ENCODE results near the gene CABLES2. TPM values are rescaled to one million over a fixed set of nuclear protein-coding genes. Genes with fewer than 3 reads are reported as not detected.

The CABLES2 gene
- total and polyA plus RNA-seq, 2 of the 4 experiments (the other 2 are of a cell fraction) = 1.4 to 5.1 TPM

DNA sequence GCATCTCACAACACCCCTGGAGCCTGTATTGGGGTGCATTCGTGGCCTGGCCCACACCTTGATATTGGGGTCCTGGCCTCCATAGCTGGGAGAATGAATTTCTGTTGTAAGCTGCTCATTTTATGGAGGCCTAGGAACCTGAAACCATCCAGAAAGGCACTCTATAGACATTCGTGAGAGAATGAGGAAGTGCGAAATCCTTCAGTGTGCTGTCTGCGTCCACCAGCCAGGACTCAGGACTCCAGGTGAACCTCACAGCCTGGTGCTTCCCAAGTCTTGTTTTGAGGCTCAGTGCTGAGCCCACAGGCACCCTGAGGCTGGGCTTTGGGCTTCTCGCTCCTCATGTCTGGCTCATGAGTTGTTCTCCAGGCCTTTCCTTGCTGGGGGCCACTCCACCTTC is 32.1 kb upstream of the CABLES2 start:
- WGBS, 2 experiments (ENCODE audit: extremely low coverage in 2 of 2, insufficient read length in 1 of 2) = 78% methylated on average over 4 of the region's 5 CpGs; no CpG with 5 or more reads in 1 of the 2 experiments
- Histone ChIP-seq H3K9me3 (ENCODE audit: control insufficient read depth, insufficient read depth, low read length) (peaks cover 9% of the 10 kb centered on the region), H3K4me3 (ENCODE audit: insufficient read depth, low read depth, low read length) (no peak overlapping the region), H3K56ac (ENCODE audit: extremely low read depth, insufficient read depth, low read length) (no peak overlapping the region), H3K18ac (ENCODE audit: low read depth, low read length) (no peak overlapping the region), H3K23ac (ENCODE audit: low read depth, low read length) (no peak overlapping the region), H3K4me1 (ENCODE audit: control insufficient read depth, insufficient read depth, low read length) (peaks cover 8% of the 10 kb centered on the region; the same call in 1 of the 2 replicates), H2AFZ (replicated peaks; ENCODE audit: low read length, poor library complexity) (peak overlapping the region; percentile 23), H3K27ac (ENCODE audit: insufficient read depth, low read length) (no peak overlapping the region), H2BK120ac (ENCODE audit: low read depth, low read length) (no peak overlapping the region), H2BK15ac (ENCODE audit: low read depth, low read length) (no peak overlapping the region), H4K91ac (ENCODE audit: insufficient read depth, low read depth, low read length) (no peak overlapping the region), H4K8ac (ENCODE audit: low read depth in 2 of 2, low read length in 2 of 2) (no peak overlapping the region), H3K36me3 (ENCODE audit: control insufficient read depth, insufficient read depth, low read length) (no peaks in the 10 kb centered on the region), H3K9me1 (ENCODE audit: insufficient read depth, low read length) (no peaks in the 10 kb centered on the region; the same call in 1 of the 2 replicates), H2AK5ac (ENCODE audit: low read depth, low read length) (no peak overlapping the region), H4K20me1 (ENCODE audit: insufficient read depth, low read length) (no peaks in the 10 kb centered on the region), H4K5ac (ENCODE audit: low read depth, low read length) (no peak overlapping the region), H3K79me1 (ENCODE audit: low read depth in 1 of 2, low read length in 2 of 2) (no peaks in the 10 kb centered on the region), H3K4ac (ENCODE audit: low read depth, low read length) (no peak overlapping the region), H2BK20ac (ENCODE audit: low read depth, low read length) (no peak overlapping the region), H3K4me2 (ENCODE audit: low read depth, low read length) (no peak overlapping the region), H2AK9ac (replicated peaks; ENCODE audit: low read depth, low read length, poor library complexity) (peak overlapping the region; percentile 28), H2BK5ac (ENCODE audit: low read depth, low read length, poor library complexity, severe bottlenecking) (no peak overlapping the region), H3K14ac (replicated peaks; ENCODE audit: low read depth, low read length) (no peak overlapping the region), H3K9ac (ENCODE audit: low read depth, low read length) (no peak overlapping the region), H3K27me3 (ENCODE audit: control insufficient read depth, insufficient read depth, low read length) (peaks cover 67% of the 10 kb centered on the region)
- dilution Hi-C loops (cut with HindIII; ENCODE audit: low sequenced_read_pairs, unreplicated experiment) = no loop called here
- in situ Hi-C loops (cut with MboI; ENCODE audit: low sequenced_read_pairs) = no loop called here
- DNase-seq = no peak
- ChIA-PET CTCF (no interaction called here), POLR2A (ENCODE audit: unreplicated experiment) (no interaction called here)
- intact Hi-C loops (cut with micrococcal nuclease) = no loop called here
- no TSS peak for BruUV-seq (replicated peaks)
- no peak for ATAC-seq (ENCODE audit: low read depth)
- TF ChIP-seq, protein P1, sequence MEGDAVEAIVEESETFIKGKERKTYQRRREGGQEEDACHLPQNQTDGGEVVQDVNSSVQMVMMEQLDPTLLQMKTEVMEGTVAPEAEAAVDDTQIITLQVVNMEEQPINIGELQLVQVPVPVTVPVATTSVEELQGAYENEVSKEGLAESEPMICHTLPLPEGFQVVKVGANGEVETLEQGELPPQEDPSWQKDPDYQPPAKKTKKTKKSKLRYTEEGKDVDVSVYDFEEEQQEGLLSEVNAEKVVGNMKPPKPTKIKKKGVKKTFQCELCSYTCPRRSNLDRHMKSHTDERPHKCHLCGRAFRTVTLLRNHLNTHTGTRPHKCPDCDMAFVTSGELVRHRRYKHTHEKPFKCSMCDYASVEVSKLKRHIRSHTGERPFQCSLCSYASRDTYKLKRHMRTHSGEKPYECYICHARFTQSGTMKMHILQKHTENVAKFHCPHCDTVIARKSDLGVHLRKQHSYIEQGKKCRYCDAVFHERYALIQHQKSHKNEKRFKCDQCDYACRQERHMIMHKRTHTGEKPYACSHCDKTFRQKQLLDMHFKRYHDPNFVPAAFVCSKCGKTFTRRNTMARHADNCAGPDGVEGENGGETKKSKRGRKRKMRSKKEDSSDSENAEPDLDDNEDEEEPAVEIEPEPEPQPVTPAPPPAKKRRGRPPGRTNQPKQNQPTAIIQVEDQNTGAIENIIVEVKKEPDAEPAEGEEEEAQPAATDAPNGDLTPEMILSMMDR (conservative IDR thresholded peaks at IDR 0.05; ENCODE audit: low read depth, low read length) = no peak
- no peak for TF ChIP-seq CHD1 (IDR thresholded peaks at IDR 0.05; ENCODE audit: low read depth, low read length)
- TF ChIP-seq FOS (IDR thresholded peaks at IDR 0.05; ENCODE audit: low read depth, low read length) = no peak
- no peak for TF ChIP-seq RFX5 (IDR thresholded peaks at IDR 0.05; ENCODE audit: low read depth, low read length)
- no peak for TF ChIP-seq MAFK (IDR thresholded peaks at IDR 0.05; ENCODE audit: low read depth, low read length)
- TF ChIP-seq, protein P2, sequence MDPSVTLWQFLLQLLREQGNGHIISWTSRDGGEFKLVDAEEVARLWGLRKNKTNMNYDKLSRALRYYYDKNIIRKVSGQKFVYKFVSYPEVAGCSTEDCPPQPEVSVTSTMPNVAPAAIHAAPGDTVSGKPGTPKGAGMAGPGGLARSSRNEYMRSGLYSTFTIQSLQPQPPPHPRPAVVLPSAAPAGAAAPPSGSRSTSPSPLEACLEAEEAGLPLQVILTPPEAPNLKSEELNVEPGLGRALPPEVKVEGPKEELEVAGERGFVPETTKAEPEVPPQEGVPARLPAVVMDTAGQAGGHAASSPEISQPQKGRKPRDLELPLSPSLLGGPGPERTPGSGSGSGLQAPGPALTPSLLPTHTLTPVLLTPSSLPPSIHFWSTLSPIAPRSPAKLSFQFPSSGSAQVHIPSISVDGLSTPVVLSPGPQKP (IDR thresholded peaks at IDR 0.05; ENCODE audit: borderline replicate concordance, low read depth, low read length) = no peak
- no peak for TF ChIP-seq POLR2A (IDR thresholded peaks at IDR 0.05; ENCODE audit: low read depth, low read length)
- TF ChIP-seq BHLHE40 (IDR thresholded peaks at IDR 0.05; ENCODE audit: low read depth, low read length) = no peak
- no peak for TF ChIP-seq CEBPB (IDR thresholded peaks at IDR 0.05; ENCODE audit: low read depth, low read length)
- TF ChIP-seq SMC3 (IDR thresholded peaks at IDR 0.05; ENCODE audit: low read depth, low read length) = no peak
- no peak for TF ChIP-seq MAZ (IDR thresholded peaks at IDR 0.05; ENCODE audit: borderline replicate concordance, low read depth, low read length)
- TF ChIP-seq NFE2L2 (IDR thresholded peaks at IDR 0.05; ENCODE audit: low read depth, low read length) = no peak
- TF ChIP-seq RCOR1 (IDR thresholded peaks at IDR 0.05; ENCODE audit: insufficient replicate concordance, low read length) = no peak

All from IMR-90 (cell line).